OCI-LY7 (cell line): ENCODE data around the gene ZNF500.

Experiments used
- CTCF ChIP-seq: fragments of 200-600 bp; sonication (generic); conservative IDR thresholded peaks from 2 replicates; pipeline ENCODE4 v1.5.1; 2014; ENCODE audit warnings: mild to moderate bottlenecking, antibody characterized with exemption, low read length, moderate library complexity, mixed read lengths
- EZH2phosphoT487 ChIP-seq: fragments of 200-600 bp; sonication (generic); IDR thresholded peaks from 2 replicates; pipeline ENCODE4 v1.6.1; 2018; ENCODE audit warnings: low read depth, borderline replicate concordance, mild to moderate bottlenecking, mixed run types, antibody characterized with exemption, low read length, moderate library complexity, mixed read lengths

- TF ChIP-seq CTCF, result no peak
- TF ChIP-seq EZH2phosphoT487, result no peak
These were observed 1.8 kb upstream of the ZNF500 start for GRCh38 chr16:4768549-4769305.
